Calu3 (cell line): ENCODE data around the gene SMNDC1. TPM values are rescaled to one million over a fixed set of nuclear protein-coding genes. Genes with fewer than 3 reads are reported as not detected.

ENCODE experiments used
- BruUV-seq: library from RNA; stranded (reverse); fragments of 400-500 nt; replicated peaks from 2 replicates; lab custom pipeline; 2021; lab: Mats Ljungman, UMichigan
- CTCF ChIA-PET: fragments of 300-600 bp; sonication (Branson Sonifier 250); formaldehyde crosslinking; loops from one replicate; lab custom pipeline; 2022; ENCODE audit warnings: antibody characterized with exemption; lab: Charles Lee
- DNase-seq: peaks from one replicate; pipeline ENCODE4 v3.0.0; 2022
- H3K27ac Mint-ChIP-seq: one replicate; pipeline ENCODE4 v1.8.0; 2022; ENCODE audit warnings: mixed read lengths; ENCODE audit not compliant: unreplicated experiment
- H3K27me3 Mint-ChIP-seq: one replicate; pipeline ENCODE4 v1.8.0; 2022; ENCODE audit warnings: mixed read lengths; ENCODE audit not compliant: unreplicated experiment
- H3K36me3 Mint-ChIP-seq: one replicate; pipeline ENCODE4 v1.8.0; 2022; ENCODE audit warnings: mild to moderate bottlenecking, moderate library complexity, mixed read lengths; ENCODE audit not compliant: insufficient read depth, unreplicated experiment
- H3K4me1 Mint-ChIP-seq: one replicate; pipeline ENCODE4 v1.8.0; 2022; ENCODE audit warnings: mild to moderate bottlenecking, low read depth, mixed read lengths; ENCODE audit not compliant: unreplicated experiment
- H3K4me3 Mint-ChIP-seq: one replicate; pipeline ENCODE4 v1.8.0; 2022; ENCODE audit warnings: mild to moderate bottlenecking, low read depth, moderate library complexity, mixed read lengths; ENCODE audit not compliant: unreplicated experiment
- H3K9me3 Mint-ChIP-seq: one replicate; pipeline ENCODE4 v1.8.0; 2022; ENCODE audit warnings: low read depth, mixed read lengths; ENCODE audit not compliant: unreplicated experiment
- CTCF ChIP-seq: fragments of 200-600 bp; IDR thresholded peaks from one replicate; pipeline ENCODE4 v1.8.0; 2022; ENCODE audit warnings: antibody characterized with exemption; ENCODE audit not compliant: unreplicated experiment
- intact Hi-C: fragments of 100-400 bp; cut with micrococcal nuclease; formaldehyde crosslinking; loops from one replicate; pipeline ENCODE4 v1.10.0; 2022; ENCODE audit not compliant: unreplicated experiment
- total RNA-seq: library from RNA; stranded (reverse); gene quantifications from 2 replicates; pipeline ENCODE4 v1.2.3, GENCODE V29; 2022

The SMNDC1 gene
- total RNA-seq, 1 experiment from 2014 or later: 32.8 TPM

- DNase-seq: no peak
- no peak overlapping the region for H3K4me3 Mint-ChIP-seq
- intact Hi-C loops: loop anchor here (5.0 kb wide), 1 partner anchor 70 kb away; the partner anchor contains the start of gene MXI1
- CTCF ChIA-PET: no interaction called here
- TF ChIP-seq CTCF: no peak
- H3K36me3 Mint-ChIP-seq: no peaks in the 10 kb centered on the region
- H3K4me1 Mint-ChIP-seq: peaks cover 18% of the 10 kb centered on the region
- no TSS peak for BruUV-seq
- H3K27me3 Mint-ChIP-seq: no peaks in the 10 kb centered on the region
- no peak overlapping the region for H3K27ac Mint-ChIP-seq
- H3K9me3 Mint-ChIP-seq: no peaks in the 10 kb centered on the region
These were observed 27.1 kb downstream of the SMNDC1 start for GRCh38 chr10:110277591-110277990.

DNA sequence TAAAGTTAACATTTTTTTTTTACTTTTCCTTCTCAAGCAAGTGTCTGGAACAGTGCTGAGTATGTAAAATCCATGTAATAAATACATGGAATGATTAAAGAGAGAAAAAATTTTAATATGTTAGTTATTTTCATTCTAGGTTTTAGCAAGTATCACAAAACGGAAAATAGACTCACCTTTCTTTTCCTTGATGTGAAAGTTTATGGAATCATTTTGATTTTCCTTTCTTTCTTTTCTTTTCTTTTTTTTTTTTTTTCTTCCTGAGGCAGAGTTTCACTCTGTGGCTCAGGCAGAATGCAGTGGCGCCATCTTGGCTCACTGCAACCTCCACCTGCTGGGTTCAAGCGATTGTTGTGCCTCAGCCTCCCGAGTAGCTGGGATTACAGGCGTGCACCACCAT is 28.1 kb downstream of the SMNDC1 start:
- no TSS peak for BruUV-seq
- no peak for DNase-seq
- no peak for TF ChIP-seq CTCF
- no peak overlapping the region for H3K4me3 Mint-ChIP-seq
- intact Hi-C loops: loop anchor here (5.0 kb wide), 1 partner anchor 69 kb away; the partner anchor contains the start of gene MXI1
- H3K27ac Mint-ChIP-seq: no peak overlapping the region
- H3K4me1 Mint-ChIP-seq: peaks cover 18% of the 10 kb centered on the region
- H3K36me3 Mint-ChIP-seq: no peaks in the 10 kb centered on the region
- H3K9me3 Mint-ChIP-seq: no peaks in the 10 kb centered on the region
- H3K27me3 Mint-ChIP-seq: no peaks in the 10 kb centered on the region
- CTCF ChIA-PET: no interaction called here

DNA sequence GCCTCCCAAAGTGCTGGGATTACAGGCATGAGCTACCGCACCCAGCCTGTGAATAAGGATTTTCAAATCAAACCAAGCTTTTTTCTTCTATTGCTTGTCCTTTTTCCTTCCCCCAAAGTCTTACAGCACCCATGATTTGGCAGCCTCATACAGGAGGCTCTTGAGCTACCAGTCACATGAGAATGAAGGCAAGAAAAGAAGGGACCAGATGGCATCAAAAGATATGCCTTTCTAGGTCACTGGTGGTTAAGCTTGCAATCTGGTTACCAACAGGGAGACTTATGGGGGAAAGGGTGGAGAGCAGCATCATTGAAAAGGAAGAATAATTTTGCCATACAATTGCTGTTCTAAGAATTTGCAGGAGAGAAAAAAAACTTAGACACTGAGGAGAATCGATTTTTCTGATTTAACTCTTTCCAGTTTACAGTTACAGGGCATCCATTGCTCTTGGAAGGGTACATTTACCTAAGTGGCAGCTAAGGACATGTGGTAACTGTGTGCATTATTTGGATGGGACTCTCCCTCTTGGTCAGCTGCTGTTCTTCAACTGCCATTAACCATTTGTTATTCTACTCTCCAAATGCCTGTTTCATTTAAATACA is 29.5 kb downstream of the SMNDC1 start:
- TF ChIP-seq CTCF: no peak
- Mint-ChIP-seq H3K36me3 (no peaks in the 10 kb centered on the region), H3K4me1 (peaks cover 18% of the 10 kb centered on the region), H3K27me3 (no peaks in the 10 kb centered on the region), H3K27ac (no peak overlapping the region), H3K4me3 (no peak overlapping the region), H3K9me3 (no peaks in the 10 kb centered on the region)
- CTCF ChIA-PET: interaction anchor here (0.8 kb wide), 1 partner anchor 137 kb away, joined by 3 read pairs; no protein-coding TSS in a partner anchor
- BruUV-seq: no TSS peak
- DNase-seq: no peak
- intact Hi-C loops: loop anchor here (5.0 kb wide), 1 partner anchor 68 kb away; the partner anchor contains the start of gene MXI1

GRCh38 chr10:110274647-110275046 is 30.1 kb downstream of the SMNDC1 start:
- intact Hi-C loops: loop anchor here (5.0 kb wide), 2 partner anchors 37 to 67 kb away; partner anchors contain the start of gene MXI1
- no peak for TF ChIP-seq CTCF
- no peaks in the 10 kb centered on the region for H3K9me3 Mint-ChIP-seq
- no TSS peak for BruUV-seq
- no peak for DNase-seq
- no peaks in the 10 kb centered on the region for H3K27me3 Mint-ChIP-seq
- no peak overlapping the region for H3K27ac Mint-ChIP-seq
- H3K4me3 Mint-ChIP-seq: no peak overlapping the region
- CTCF ChIA-PET: no interaction called here
- no peaks in the 10 kb centered on the region for H3K36me3 Mint-ChIP-seq
- H3K4me1 Mint-ChIP-seq: peaks cover 19% of the 10 kb centered on the region
